ENCODE measurements around the gene NCBP3. TPM values are rescaled to one million over a fixed set of nuclear protein-coding genes. Genes with fewer than 3 reads are reported as not detected.
"Not testable (repeated sequence)": the region's sequence is repeated elsewhere in the genome, so short reads cannot be mapped to it uniquely, and the experiment has no call there.

The NCBP3 gene
- total and polyA plus RNA-seq, 4 donors, result 4.6 to 17.1 (median 8.3) TPM

DNA sequence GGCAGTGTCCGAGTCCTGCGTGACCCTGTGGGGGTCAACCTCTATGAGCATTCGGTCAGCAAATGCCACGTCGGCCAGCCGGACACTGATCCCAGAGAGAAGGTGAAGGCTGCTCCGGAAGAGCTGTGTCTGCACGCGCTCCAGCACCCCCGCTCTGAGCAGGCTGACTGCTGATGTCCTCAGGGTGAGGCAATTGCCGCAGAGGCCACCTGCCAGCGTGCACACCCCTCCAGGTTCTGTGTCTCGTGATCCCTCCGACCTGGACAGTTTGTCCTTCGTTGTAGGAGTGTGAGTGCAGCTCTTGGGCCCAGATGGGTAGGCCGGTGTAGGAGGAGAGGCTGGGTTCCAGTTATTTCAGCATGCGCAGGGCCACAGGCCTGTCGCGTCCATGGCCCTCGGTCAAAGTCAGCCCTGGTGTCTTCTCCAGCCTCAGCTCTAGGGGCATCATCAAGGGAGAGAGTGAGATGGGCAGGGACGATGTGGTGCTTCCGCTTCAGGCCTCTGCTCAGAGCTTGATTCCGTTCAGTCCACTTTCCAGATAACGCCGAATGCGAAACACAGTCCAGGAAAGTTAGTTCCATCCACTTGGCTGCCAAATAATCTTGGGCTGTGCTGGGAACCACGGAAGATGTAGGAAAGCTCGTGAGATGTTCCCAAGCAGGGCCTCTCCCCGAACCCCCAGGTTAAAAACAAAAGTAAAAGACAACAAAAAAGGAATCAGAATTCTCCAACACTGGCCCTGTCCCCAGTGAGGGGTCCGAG is 15.1 kb upstream of the NCBP3 start:
- WGBS, result 91% methylated on average over 30 of the region's 30 CpGs
- no peak for DNase-seq (ENCODE audit: low spot score)
- Histone ChIP-seq H3K27ac (ENCODE audit: low read depth in 1 of 2, low read length in 2 of 2) (no peak overlapping the region), H3K4me1 (ENCODE audit: control insufficient read depth in 4 of 4, insufficient read depth in 4 of 4, low read length in 3 of 4) (no peaks in the 10 kb centered on the region), H3K9ac (ENCODE audit: low read depth in 1 of 2, low read length in 2 of 2) (no peak overlapping the region), H3K4me3 (ENCODE audit: low read depth in 1 of 3, low read length in 3 of 3) (no peak overlapping the region), H3K27me3 (ENCODE audit: control insufficient read depth in 4 of 4, insufficient read depth in 4 of 4, low read length in 3 of 4) (no peaks in the 10 kb centered on the region), H3K36me3 (ENCODE audit: control insufficient read depth in 4 of 4, insufficient read depth in 3 of 4, low read depth in 1 of 4, low read length in 3 of 4) (no peaks in the 10 kb centered on the region), H3K9me3 (ENCODE audit: control insufficient read depth in 4 of 4, low read length in 3 of 4) (no peaks in the 10 kb centered on the region)
- TF ChIP-seq YY1 (IDR thresholded peaks at IDR 0.05) (no peak), NR2F2 (IDR thresholded peaks at IDR 0.05) (no peak), FOXA1 (IDR thresholded peaks at IDR 0.05) (no peak), ATF3 (IDR thresholded peaks at IDR 0.05) (no peak)

DNA sequence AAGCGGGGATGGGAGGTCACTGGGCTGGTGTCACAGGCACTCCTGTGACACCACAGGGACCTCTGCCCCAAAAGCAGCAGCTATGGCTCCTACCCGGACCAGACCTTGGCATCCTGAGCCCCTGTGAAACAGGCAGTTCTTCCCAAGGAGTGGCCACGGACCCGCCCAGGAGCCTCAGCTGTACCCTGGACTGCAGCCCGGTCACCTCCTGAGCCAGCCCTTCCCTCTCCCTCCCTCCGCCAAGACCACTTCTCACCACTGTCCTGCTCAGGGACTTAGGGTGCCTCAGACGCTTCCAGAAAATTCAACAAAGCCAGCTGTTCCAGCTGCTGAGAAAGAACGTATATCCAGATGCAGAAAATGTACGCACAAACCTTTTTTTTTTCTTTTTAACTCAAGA is 13.9 kb upstream of the NCBP3 start:
- Histone ChIP-seq H3K36me3 (ENCODE audit: control insufficient read depth in 4 of 4, insufficient read depth in 3 of 4, low read depth in 1 of 4, low read length in 3 of 4) (no peaks in the 10 kb centered on the region), H3K9me3 (ENCODE audit: control insufficient read depth in 4 of 4, low read length in 3 of 4) (no peaks in the 10 kb centered on the region), H3K4me3 (ENCODE audit: low read depth in 1 of 3, low read length in 3 of 3) (no peak overlapping the region), H3K27ac (ENCODE audit: low read depth in 1 of 2, low read length in 2 of 2) (no peak overlapping the region), H3K27me3 (ENCODE audit: control insufficient read depth in 4 of 4, insufficient read depth in 4 of 4, low read length in 3 of 4) (no peaks in the 10 kb centered on the region), H3K4me1 (ENCODE audit: control insufficient read depth in 4 of 4, insufficient read depth in 4 of 4, low read length in 3 of 4) (no peaks in the 10 kb centered on the region), H3K9ac (ENCODE audit: low read depth in 1 of 2, low read length in 2 of 2) (no peak overlapping the region)
- TF ChIP-seq RXRA (IDR thresholded peaks at IDR 0.05) (no peak), JUND (IDR thresholded peaks at IDR 0.05) (no peak), EGR1 (IDR thresholded peaks at IDR 0.05; ENCODE audit: low read depth in 2 of 2) (no peak), NR2F2 (IDR thresholded peaks at IDR 0.05) (no peak), ZBTB33 (IDR thresholded peaks at IDR 0.05) (no peak), YY1 (IDR thresholded peaks at IDR 0.05) (no peak), FOXA2 (IDR thresholded peaks at IDR 0.05) (no peak), FOXA1 (IDR thresholded peaks at IDR 0.05) (no peak), HNF4A (conservative IDR thresholded peaks at IDR 0.05) (no peak), CTCF (IDR thresholded peaks at IDR 0.05; ENCODE audit: low read depth, low read length, missing input control) (no peak)
- DNase-seq (ENCODE audit: low spot score), result no peak
- WGBS, result 83% methylated on average over 9 of the region's 9 CpGs

DNA sequence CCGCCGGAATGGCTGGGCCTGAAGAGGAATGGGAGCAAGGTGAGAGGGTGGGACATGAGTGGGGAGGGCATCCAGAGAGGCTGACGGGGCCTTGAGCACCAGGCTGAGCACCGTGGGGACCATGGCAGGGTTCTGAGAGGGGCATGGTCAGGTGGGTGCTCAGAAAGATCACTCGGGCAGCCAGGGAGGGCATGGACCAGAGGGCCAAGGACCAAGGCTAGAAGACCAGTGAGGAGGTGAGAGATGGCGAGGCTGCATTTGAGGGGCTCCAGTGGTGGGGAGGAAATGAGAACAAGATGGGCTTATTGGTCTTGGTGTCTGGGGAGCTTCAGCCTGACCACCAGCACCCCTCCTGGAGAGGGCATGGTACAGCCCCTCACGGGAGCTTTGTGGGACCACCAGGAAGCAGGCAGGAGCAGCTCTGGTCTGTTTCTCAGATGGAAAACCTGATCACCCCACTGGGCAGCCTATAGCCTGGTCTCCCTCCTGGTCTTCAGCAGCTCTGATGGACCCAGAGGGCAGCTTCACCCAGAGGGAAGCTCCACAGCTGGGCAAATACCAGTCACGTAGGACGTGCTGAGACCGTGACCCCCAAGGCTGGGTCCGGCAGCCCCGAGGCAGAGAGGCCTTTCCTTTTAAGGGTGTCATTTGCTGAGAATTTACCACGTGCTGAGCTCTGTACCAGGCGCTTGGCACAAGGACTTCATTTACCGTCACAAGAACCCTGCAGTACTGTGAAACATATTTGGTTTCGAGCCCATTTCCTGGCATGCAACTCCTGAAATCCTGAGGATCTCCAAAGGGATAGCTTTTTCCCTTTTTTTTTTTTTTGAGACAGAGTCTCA is 11.4 kb upstream of the NCBP3 start:
- TF ChIP-seq YY1 (IDR thresholded peaks at IDR 0.05), result no peak
- TF ChIP-seq HNF4G (IDR thresholded peaks at IDR 0.05), result no peak
- TF ChIP-seq ZBTB33 (IDR thresholded peaks at IDR 0.05), result no peak
- no peak for TF ChIP-seq CTCF (IDR thresholded peaks at IDR 0.05; ENCODE audit: low read depth, low read length, missing input control)
- TF ChIP-seq NR2F2 (IDR thresholded peaks at IDR 0.05), result no peak
- Histone ChIP-seq H3K4me3 (ENCODE audit: low read depth in 1 of 3, low read length in 3 of 3) (no peak overlapping the region), H3K9me3 (ENCODE audit: control insufficient read depth in 4 of 4, low read length in 3 of 4) (no peaks in the 10 kb centered on the region), H3K36me3 (ENCODE audit: control insufficient read depth in 4 of 4, insufficient read depth in 3 of 4, low read depth in 1 of 4, low read length in 3 of 4) (no peaks in the 10 kb centered on the region), H3K9ac (ENCODE audit: low read depth in 1 of 2, low read length in 2 of 2) (no peak overlapping the region), H3K4me1 (ENCODE audit: control insufficient read depth in 4 of 4, insufficient read depth in 4 of 4, low read length in 3 of 4) (no peaks in the 10 kb centered on the region), H3K27ac (ENCODE audit: low read depth in 1 of 2, low read length in 2 of 2) (no peak overlapping the region), H3K27me3 (ENCODE audit: control insufficient read depth in 4 of 4, insufficient read depth in 4 of 4, low read length in 3 of 4) (no peaks in the 10 kb centered on the region)
- DNase-seq (ENCODE audit: low spot score), result no peak
- WGBS, result 89% methylated on average over 16 of the region's 16 CpGs

DNA sequence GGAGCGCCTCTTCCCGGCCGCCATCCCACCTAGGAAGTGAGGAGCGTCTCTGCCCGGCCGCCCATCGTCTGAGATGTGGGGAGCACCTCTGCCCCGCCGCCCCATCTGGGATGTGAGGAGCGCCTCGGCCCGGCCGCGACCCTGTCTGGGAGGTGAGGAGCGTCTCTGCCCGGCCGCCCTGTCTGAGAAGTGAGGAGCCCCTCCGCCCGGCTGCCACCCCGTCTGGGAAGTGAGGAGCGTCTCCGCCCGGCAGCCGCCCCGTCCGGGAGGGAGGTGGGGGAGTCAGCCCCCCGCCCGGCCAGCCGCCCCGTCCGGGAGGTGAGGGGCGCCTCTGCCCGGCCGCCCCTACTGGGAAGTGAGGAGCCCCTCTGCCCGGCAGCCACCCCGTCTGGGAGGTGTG is 8.2 kb upstream of the NCBP3 start:
- not testable (repeated sequence) for DNase-seq (ENCODE audit: low spot score); H3K9ac ChIP-seq (ENCODE audit: low read depth in 1 of 2, low read length in 2 of 2); H3K27ac ChIP-seq (ENCODE audit: low read depth in 1 of 2, low read length in 2 of 2); H3K4me1 ChIP-seq (ENCODE audit: control insufficient read depth in 4 of 4, insufficient read depth in 4 of 4, low read length in 3 of 4); H3K9me3 ChIP-seq (ENCODE audit: control insufficient read depth in 4 of 4, low read length in 3 of 4); H3K27me3 ChIP-seq (ENCODE audit: control insufficient read depth in 4 of 4, insufficient read depth in 4 of 4, low read length in 3 of 4); H3K4me3 ChIP-seq (ENCODE audit: low read depth in 1 of 3, low read length in 3 of 3); H3K36me3 ChIP-seq (ENCODE audit: control insufficient read depth in 4 of 4, insufficient read depth in 3 of 4, low read depth in 1 of 4, low read length in 3 of 4)
- 89% methylated on average over 24 of the region's 36 CpGs for WGBS
